ENCODE measurements around the gene SPOP.
"Not testable (repeated sequence)": the region's sequence is repeated elsewhere in the genome, so short reads cannot be mapped to it uniquely, and the experiment has no call there.

Gene SPOP

GRCh38 chr17:49656247-49656646 lies 21.6 kb downstream of the SPOP start:
- TF ChIP-seq CTCF (IDR thresholded peaks at IDR 0.05; ENCODE audit: borderline replicate concordance, insufficient read depth, low read depth, low read length): no peak
- no peak overlapping the region for H3K4me3 ChIP-seq (ENCODE audit: low read depth, low read length)

GRCh38 chr17:49647256-49647585 lies 30.7 kb downstream of the SPOP start:
- no peak for TF ChIP-seq CTCF (IDR thresholded peaks at IDR 0.05; ENCODE audit: borderline replicate concordance, insufficient read depth, low read depth, low read length)
- no peak overlapping the region for H3K4me3 ChIP-seq (ENCODE audit: low read depth, low read length)

- no peak overlapping the region for H3K4me3 ChIP-seq (ENCODE audit: low read depth, low read length)
- no peak for TF ChIP-seq CTCF (IDR thresholded peaks at IDR 0.05; ENCODE audit: borderline replicate concordance, insufficient read depth, low read depth, low read length)
Measured at GRCh38 chr17:49646391-49647255, 31.3 kb downstream of the SPOP start.

GRCh38 chr17:49646056-49646390 lies 31.9 kb downstream of the SPOP start:
- H3K4me3 ChIP-seq (ENCODE audit: low read depth, low read length): not testable (repeated sequence)

GRCh38 chr17:49645654-49646053 lies 32.2 kb downstream of the SPOP start:
- H3K4me3 ChIP-seq (ENCODE audit: low read depth, low read length): no peak overlapping the region
- no peak for TF ChIP-seq CTCF (IDR thresholded peaks at IDR 0.05; ENCODE audit: borderline replicate concordance, insufficient read depth, low read depth, low read length)

- no peak overlapping the region for H3K4me3 ChIP-seq (ENCODE audit: low read depth, low read length)
- TF ChIP-seq CTCF (IDR thresholded peaks at IDR 0.05; ENCODE audit: borderline replicate concordance, insufficient read depth, low read depth, low read length): no peak
Measured at GRCh38 chr17:49640556-49640955, 37.3 kb downstream of the SPOP start.

GRCh38 chr17:49638818-49639217 lies 39.1 kb downstream of the SPOP start:
- TF ChIP-seq CTCF (IDR thresholded peaks at IDR 0.05; ENCODE audit: borderline replicate concordance, insufficient read depth, low read depth, low read length): no peak
- H3K4me3 ChIP-seq (ENCODE audit: low read depth, low read length): no peak overlapping the region

Data from GM12875 (cell line).